HepG2 (cell line): Measurements from ENCODE around the gene RNF114. TPM values are rescaled to one million over a fixed set of nuclear protein-coding genes. Genes with fewer than 3 reads are reported as not detected.

Source experiments
- ASH2L ChIP-seq: fragments of 300-600, 200-600 bp; sonication (generic); IDR thresholded peaks from 2 replicates; pipeline ENCODE4 v1.7.0; 2017; ENCODE audit warnings: low read depth, mild to moderate bottlenecking, moderate library complexity, mixed read lengths, low read length; ENCODE audit not compliant: insufficient read length
- BORCS8-MEF2B ChIP-seq: sonication (generic); formaldehyde crosslinking; IDR thresholded peaks from 2 replicates; pipeline ENCODE4 v1.8.0; 2022; ENCODE audit warnings: mild to moderate bottlenecking, missing genetic modification reagents
- FLYWCH1 ChIP-seq: sonication (generic); formaldehyde crosslinking; IDR thresholded peaks from 2 replicates; pipeline ENCODE4 v1.8.1; 2023; ENCODE audit warnings: mild to moderate bottlenecking, missing genetic modification reagents
- HMG20B ChIP-seq: conservative IDR thresholded peaks from 2 replicates; pipeline ENCODE4 v1.6.1; 2016; ENCODE audit warnings: missing genetic modification reagents, missing compliant biosample characterization
- JUND ChIP-seq: sonication (generic); formaldehyde crosslinking; IDR thresholded peaks from 2 replicates; pipeline ENCODE4 v1.8.0; 2022; ENCODE audit warnings: mild to moderate bottlenecking, missing genetic modification reagents
- KLF9 ChIP-seq: IDR thresholded peaks from 2 replicates; pipeline ENCODE4 v1.6.1; 2016; ENCODE audit warnings: low read depth
- LCORL ChIP-seq, 2 experiments: fragments of 450-650 bp in 1 of 2; sonication (generic) in 1 of 2; formaldehyde crosslinking in 1 of 2; IDR thresholded peaks; 2 replicates each; pipeline versions ENCODE4 v1.5.0 to v1.6.1; 2017 to 2020; ENCODE audit warnings: antibody characterized with exemption in 1 of 2, missing genetic modification reagents in 1 of 2
- ONECUT2 ChIP-seq: sonication (generic); formaldehyde crosslinking; IDR thresholded peaks from 2 replicates; pipeline ENCODE4 v1.4.0; 2020; ENCODE audit warnings: missing genetic modification reagents
- POLR2AphosphoS5 ChIP-seq: IDR thresholded peaks from 2 replicates; pipeline ENCODE4 v1.6.1; 2012; ENCODE audit warnings: low read depth, low read length
- RBM39 ChIP-seq: fragments of 200-400 bp; formaldehyde crosslinking; IDR thresholded peaks from one replicate; pipeline ENCODE4 v1.6.1; 2018; ENCODE audit warnings: antibody characterized with exemption, mild to moderate bottlenecking, low read depth, low read length; ENCODE audit not compliant: poor library complexity, severe bottlenecking
- SALL1 ChIP-seq: sonication (generic); formaldehyde crosslinking; IDR thresholded peaks from 2 replicates; pipeline ENCODE4 v1.8.0; 2022; ENCODE audit warnings: mild to moderate bottlenecking, missing genetic modification reagents
- TAF15 ChIP-seq: fragments of 200-400 bp; formaldehyde crosslinking; IDR thresholded peaks from one replicate; pipeline ENCODE4 v1.6.1; 2018; ENCODE audit warnings: mild to moderate bottlenecking, low read depth, low read length; ENCODE audit not compliant: poor library complexity, severe bottlenecking
- TSC22D2 ChIP-seq: sonication (generic); formaldehyde crosslinking; IDR thresholded peaks from 2 replicates; pipeline ENCODE4 v1.5.1; 2020; ENCODE audit warnings: missing genetic modification reagents, mild to moderate bottlenecking, borderline replicate concordance
- ZBTB42 ChIP-seq: sonication (generic); formaldehyde crosslinking; IDR thresholded peaks from 2 replicates; pipeline ENCODE4 v1.5.0; 2020; ENCODE audit warnings: mild to moderate bottlenecking, missing genetic modification reagents
- ZFX ChIP-seq: sonication (generic); formaldehyde crosslinking; IDR thresholded peaks from 2 replicates; pipeline ENCODE4 v1.4.0; 2020; ENCODE audit warnings: mild to moderate bottlenecking, low read depth, missing genetic modification reagents, moderate library complexity
- ZNF432 ChIP-seq: sonication (generic); formaldehyde crosslinking; IDR thresholded peaks from 2 replicates; pipeline ENCODE4 v1.5.0; 2020; ENCODE audit warnings: missing genetic modification reagents, mild to moderate bottlenecking, borderline replicate concordance
- ZNF530 ChIP-seq: sonication (generic); formaldehyde crosslinking; IDR thresholded peaks from 2 replicates; pipeline ENCODE4 v1.5.0; 2020; ENCODE audit warnings: low read depth, mild to moderate bottlenecking, missing genetic modification reagents
- ZNF577 ChIP-seq: sonication (generic); formaldehyde crosslinking; IDR thresholded peaks from 2 replicates; pipeline ENCODE4 v1.4.0; 2020; ENCODE audit warnings: mild to moderate bottlenecking, low read depth, missing genetic modification reagents, borderline replicate concordance
- ZNF589 ChIP-seq: sonication (generic); formaldehyde crosslinking; conservative IDR thresholded peaks from 2 replicates; pipeline ENCODE4 v1.8.0; 2022; ENCODE audit warnings: mild to moderate bottlenecking, moderate library complexity, missing genetic modification reagents
- ZNF607 ChIP-seq: sonication (generic); formaldehyde crosslinking; IDR thresholded peaks from 2 replicates; pipeline ENCODE4 v1.5.1; 2020; ENCODE audit warnings: missing genetic modification reagents, mild to moderate bottlenecking, borderline replicate concordance
- polyA plus RNA-seq, 8 experiments: library from polyadenylated mRNA; depleted of rRNA in 3 of 8; stranded (reverse) in 7 of 8; unstranded in 1 of 8; fragments of >200 nt; fragmentation: Illumina TruSeq in 4 of 8; extraction: Trizol in 4 of 8; gene quantifications; 2 replicates each; pipeline versions ENCODE4 v1.2.1 to v1.2.3, GENCODE V29; 2011 to 2016; ENCODE audit warnings: low read depth in 4 of 8, missing spikeins in 1 of 8, mixed read lengths in 1 of 8; ENCODE audit not compliant: insufficient read depth in 1 of 8
- total RNA-seq, 5 experiments: library from RNA; depleted of rRNA; stranded (reverse); fragments of >200 nt; fragmentation: Illumina TruSeq; extraction: Trizol; gene quantifications; 2 replicates each; pipeline ENCODE4 v1.2.3, GENCODE V29; 2016; ENCODE audit warnings: low read depth in 1 of 5
- TF ChIP-seq, protein P1 (sequence below): sonication (generic); formaldehyde crosslinking; IDR thresholded peaks from 2 replicates; pipeline ENCODE4 v1.5.1; 2020; ENCODE audit warnings: mild to moderate bottlenecking, missing genetic modification reagents, moderate library complexity
- TF ChIP-seq, protein P2 (sequence below): sonication (generic); formaldehyde crosslinking; conservative IDR thresholded peaks from 2 replicates; pipeline ENCODE4 v1.4.0; 2020; ENCODE audit warnings: missing genetic modification reagents
- TF ChIP-seq, protein P3 (sequence below): sonication (generic); formaldehyde crosslinking; IDR thresholded peaks from 2 replicates; pipeline ENCODE4 v1.5.1; 2020; ENCODE audit warnings: mild to moderate bottlenecking, missing genetic modification reagents

RNF114 gene
- total and polyA plus RNA-seq, 2 of the 13 experiments (the other 11 are each of a cell fraction or from before 2014, with no cell fraction given) = 119 to 126 TPM

DNA sequence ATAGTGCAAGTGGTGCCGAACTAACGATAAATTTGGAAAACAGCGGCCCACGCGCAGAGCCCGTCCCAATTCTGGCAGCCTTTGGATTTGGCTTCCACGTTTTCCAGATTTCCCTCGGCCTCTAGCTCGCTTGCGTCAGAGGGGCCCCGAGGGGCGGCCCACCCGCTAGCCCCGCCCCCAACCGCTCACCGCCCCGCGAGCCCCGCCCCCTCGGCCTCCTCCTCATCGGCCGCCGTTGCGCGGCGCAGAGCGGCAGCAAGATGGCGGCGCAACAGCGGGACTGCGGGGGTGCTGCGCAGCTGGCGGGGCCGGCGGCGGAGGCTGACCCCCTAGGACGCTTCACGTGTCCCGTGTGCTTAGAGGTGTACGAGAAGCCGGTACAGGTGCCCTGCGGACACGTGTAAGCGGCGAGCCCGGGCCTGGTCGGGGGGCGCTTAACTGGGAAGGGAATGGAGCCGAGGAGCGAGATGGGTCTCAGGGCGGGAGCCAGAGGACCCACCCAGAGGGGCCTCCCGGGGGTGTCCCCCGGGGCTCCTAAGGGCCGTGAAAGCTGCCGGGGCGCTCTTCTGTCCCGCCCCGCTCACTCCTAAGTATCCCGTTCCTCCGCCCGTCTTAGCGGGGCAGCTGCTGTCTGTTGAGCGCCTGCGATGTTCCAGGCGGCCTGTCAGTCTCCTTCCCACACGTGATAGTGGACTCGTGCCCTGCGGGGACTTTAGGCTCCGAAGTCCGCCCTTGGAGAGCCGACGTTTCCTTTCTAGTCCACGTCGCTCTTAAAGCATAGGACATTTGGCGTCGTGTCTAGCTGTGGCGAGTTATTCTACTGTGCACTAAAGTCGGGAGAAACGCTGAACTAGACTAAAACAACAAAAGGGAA is at the start of gene RNF114 (continued):
- peak; percentile 37; the same call in 1 of the 2 replicates for TF ChIP-seq LCORL (IDR thresholded peaks at IDR 0.05)
- TF ChIP-seq LCORL (CRISPR knock-in tag; IDR thresholded peaks at IDR 0.05) = no peak
- peak; percentile 88; the same call in 1 of the 2 replicates for TF ChIP-seq SALL1 (CRISPR knock-in tag)
- 0 out of 2 replicates have a peak, but pooled peaks have one; percentile 10 for TF ChIP-seq HMG20B (CRISPR knock-in tag)
- TF ChIP-seq ZNF530 (CRISPR knock-in tag) = no peak
- no peak for TF ChIP-seq FLYWCH1
- TF ChIP-seq ASH2L = peak; percentile 90
- TF ChIP-seq, protein P1, sequence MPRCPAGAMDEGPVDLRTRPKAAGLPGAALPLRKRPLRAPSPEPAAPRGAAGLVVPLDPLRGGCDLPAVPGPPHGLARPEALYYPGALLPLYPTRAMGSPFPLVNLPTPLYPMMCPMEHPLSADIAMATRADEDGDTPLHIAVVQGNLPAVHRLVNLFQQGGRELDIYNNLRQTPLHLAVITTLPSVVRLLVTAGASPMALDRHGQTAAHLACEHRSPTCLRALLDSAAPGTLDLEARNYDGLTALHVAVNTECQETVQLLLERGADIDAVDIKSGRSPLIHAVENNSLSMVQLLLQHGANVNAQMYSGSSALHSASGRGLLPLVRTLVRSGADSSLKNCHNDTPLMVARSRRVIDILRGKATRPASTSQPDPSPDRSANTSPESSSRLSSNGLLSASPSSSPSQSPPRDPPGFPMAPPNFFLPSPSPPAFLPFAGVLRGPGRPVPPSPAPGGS (CRISPR knock-in tag) = peak; percentile 85
- peak; percentile 90 for TF ChIP-seq KLF9 (CRISPR knock-in tag)
- TF ChIP-seq, protein P2, sequence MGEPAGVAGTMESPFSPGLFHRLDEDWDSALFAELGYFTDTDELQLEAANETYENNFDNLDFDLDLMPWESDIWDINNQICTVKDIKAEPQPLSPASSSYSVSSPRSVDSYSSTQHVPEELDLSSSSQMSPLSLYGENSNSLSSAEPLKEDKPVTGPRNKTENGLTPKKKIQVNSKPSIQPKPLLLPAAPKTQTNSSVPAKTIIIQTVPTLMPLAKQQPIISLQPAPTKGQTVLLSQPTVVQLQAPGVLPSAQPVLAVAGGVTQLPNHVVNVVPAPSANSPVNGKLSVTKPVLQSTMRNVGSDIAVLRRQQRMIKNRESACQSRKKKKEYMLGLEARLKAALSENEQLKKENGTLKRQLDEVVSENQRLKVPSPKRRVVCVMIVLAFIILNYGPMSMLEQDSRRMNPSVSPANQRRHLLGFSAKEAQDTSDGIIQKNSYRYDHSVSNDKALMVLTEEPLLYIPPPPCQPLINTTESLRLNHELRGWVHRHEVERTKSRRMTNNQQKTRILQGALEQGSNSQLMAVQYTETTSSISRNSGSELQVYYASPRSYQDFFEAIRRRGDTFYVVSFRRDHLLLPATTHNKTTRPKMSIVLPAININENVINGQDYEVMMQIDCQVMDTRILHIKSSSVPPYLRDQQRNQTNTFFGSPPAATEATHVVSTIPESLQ = no peak
- TF ChIP-seq JUND (CRISPR knock-in tag) = no peak
- 0 out of 2 replicates have a peak, but pooled peaks have one; percentile 33 for TF ChIP-seq ZNF577 (CRISPR knock-in tag)
- no peak for TF ChIP-seq ZNF432 (CRISPR knock-in tag)
- peak; percentile 80 for TF ChIP-seq RBM39
- TF ChIP-seq ZNF589 (CRISPR knock-in tag) = peak; percentile 17
- TF ChIP-seq ZBTB42 = no peak
- peak; percentile 96 for TF ChIP-seq TSC22D2 (CRISPR knock-in tag)
- peak; percentile 94 for TF ChIP-seq POLR2AphosphoS5
- TF ChIP-seq, protein P3, sequence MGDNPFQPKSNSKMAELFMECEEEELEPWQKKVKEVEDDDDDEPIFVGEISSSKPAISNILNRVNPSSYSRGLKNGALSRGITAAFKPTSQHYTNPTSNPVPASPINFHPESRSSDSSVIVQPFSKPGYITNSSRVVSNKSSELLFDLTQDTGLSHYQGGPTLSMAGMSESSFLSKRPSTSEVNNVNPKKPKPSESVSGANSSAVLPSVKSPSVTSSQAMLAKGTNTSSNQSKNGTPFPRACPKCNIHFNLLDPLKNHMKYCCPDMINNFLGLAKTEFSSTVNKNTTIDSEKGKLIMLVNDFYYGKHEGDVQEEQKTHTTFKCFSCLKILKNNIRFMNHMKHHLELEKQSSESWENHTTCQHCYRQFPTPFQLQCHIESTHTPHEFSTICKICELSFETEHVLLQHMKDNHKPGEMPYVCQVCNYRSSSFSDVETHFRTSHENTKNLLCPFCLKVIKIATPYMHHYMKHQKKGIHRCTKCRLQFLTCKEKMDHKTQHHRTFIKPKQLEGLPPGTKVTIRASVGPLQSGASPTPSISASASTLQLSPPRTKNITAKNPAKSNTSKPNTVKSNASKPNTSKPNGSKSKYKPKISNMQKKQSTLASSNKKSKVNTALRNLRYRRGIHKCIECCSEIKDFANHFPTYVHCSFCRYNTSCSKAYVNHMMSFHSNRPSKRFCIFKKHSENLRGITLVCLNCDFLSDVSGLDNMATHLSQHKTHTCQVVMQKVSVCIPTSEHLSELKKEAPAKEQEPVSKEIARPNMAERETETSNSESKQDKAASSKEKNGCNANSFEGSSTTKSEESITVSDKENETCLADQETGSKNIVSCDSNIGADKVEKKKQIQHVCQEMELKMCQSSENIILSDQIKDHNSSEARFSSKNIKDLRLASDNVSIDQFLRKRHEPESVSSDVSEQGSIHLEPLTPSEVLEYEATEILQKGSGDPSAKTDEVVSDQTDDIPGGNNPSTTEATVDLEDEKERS (CRISPR knock-in tag) = 0 out of 2 replicates have a peak, but pooled peaks have one; percentile 43
- TF ChIP-seq ZNF607 (CRISPR knock-in tag) = peak; percentile 67; the same call in 1 of the 2 replicates
- TF ChIP-seq ONECUT2 (CRISPR knock-in tag) = no peak
- peak; percentile 92 for TF ChIP-seq ZFX (CRISPR knock-in tag)
- peak; percentile 89 for TF ChIP-seq TAF15
- TF ChIP-seq BORCS8-MEF2B (CRISPR knock-in tag) = peak; percentile 76
